H1 (cell line): Measurements from ENCODE around the gene CPHXL2. TPM values are rescaled to one million over a fixed set of nuclear protein-coding genes. Genes with fewer than 3 reads are reported as not detected.

ENCODE experiments used
- CTCF ChIA-PET: fragments of 300-600 bp; sonication (Branson Sonifier 250); formaldehyde crosslinking; loops from one replicate; lab custom pipeline; 2021; ENCODE audit not compliant: partially characterized antibody; lab: Charles Lee
- POLR2A ChIA-PET: fragments of 300-600 bp; sonication (Branson Sonifier 250); formaldehyde crosslinking; loops from one replicate; lab custom pipeline; 2021; ENCODE audit warnings: inconsistent platforms; ENCODE audit not compliant: partially characterized antibody; lab: Charles Lee
- DNase-seq, 2 experiments: peaks; one replicate each; pipeline versions ENCODE4 v3.0.0 to v3.0.0-alpha.2; 2010 to 2022; ENCODE audit warnings: low spot score in 2 of 2, low read depth in 1 of 2, mixed read lengths in 1 of 2
- FAIRE-seq: peaks from 2 replicates; lab custom pipeline; 2011; peaks lifted over from hg19 to GRCh38; lab: Jason Lieb, UNC
- H2AFZ ChIP-seq: 2 replicates; pipeline ENCODE4 v1.8.1; 2012; ENCODE audit warnings: low read length, inconsistent platforms
- H2AK5ac ChIP-seq: 2 replicates; pipeline ENCODE4 v1.6.1; 2013; ENCODE audit warnings: low read depth, low read length
- H2BK120ac ChIP-seq: replicated peaks from 2 replicates; pipeline ENCODE3; 2013; ENCODE audit warnings: low read depth, low read length, inconsistent platforms
- H2BK12ac ChIP-seq: 2 replicates; pipeline ENCODE4 v1.6.1; 2013; ENCODE audit warnings: low read depth, low read length
- H2BK15ac ChIP-seq: 2 replicates; pipeline ENCODE4 v1.6.1; 2013; ENCODE audit warnings: low read length
- H2BK20ac ChIP-seq: 2 replicates; pipeline ENCODE4 v1.6.1; 2013; ENCODE audit warnings: low read length
- H2BK5ac ChIP-seq: 2 replicates; pipeline ENCODE4 v1.6.1; 2013; ENCODE audit warnings: low read depth, low read length
- H3K14ac ChIP-seq: 2 replicates; pipeline ENCODE4 v1.6.1; 2013; ENCODE audit warnings: inconsistent platforms; ENCODE audit not compliant: insufficient read length
- H3K18ac ChIP-seq: 2 replicates; pipeline ENCODE4 v1.6.1; 2013; ENCODE audit warnings: low read length; ENCODE audit errors: extremely low read depth
- H3K23ac ChIP-seq: 2 replicates; pipeline ENCODE4 v1.6.1; 2013; ENCODE audit warnings: inconsistent platforms; ENCODE audit not compliant: insufficient read length
- H3K23me2 ChIP-seq: 2 replicates; pipeline ENCODE4 v1.6.1; 2013; ENCODE audit warnings: low read depth, low read length
- H3K27ac ChIP-seq: 2 replicates; pipeline ENCODE4 v1.6.1; 2011; ENCODE audit warnings: low read depth, low read length, inconsistent platforms
- H3K27me3 ChIP-seq, 4 experiments: replicated peaks in 1 of 4; 1 replicate in 1 of 4; 2 replicates in 3 of 4; pipeline versions ENCODE4 v1.6.1 to v1.8.1; 2011 to 2013; ENCODE audit warnings: low read length in 3 of 4, mild to moderate bottlenecking in 3 of 4, inconsistent platforms in 2 of 4, mixed read lengths in 2 of 4, moderate library complexity in 1 of 4; ENCODE audit not compliant: control insufficient read depth in 3 of 4, insufficient read depth in 3 of 4; ENCODE audit errors: extremely low read depth in 1 of 4
- H3K36me3 ChIP-seq, 4 experiments: 2 replicates each; pipeline versions ENCODE4 v1.6.1 to v1.8.1; 2011 to 2013; ENCODE audit warnings: mild to moderate bottlenecking in 4 of 4, low read length in 3 of 4, moderate library complexity in 2 of 4, control low read depth in 1 of 4, inconsistent platforms in 1 of 4; ENCODE audit not compliant: insufficient read depth in 4 of 4, control insufficient read depth in 2 of 4
- H3K4ac ChIP-seq: replicated peaks from 2 replicates; pipeline ENCODE3; 2013; ENCODE audit warnings: low read length, low read depth, mixed read lengths, inconsistent platforms; ENCODE audit not compliant: insufficient read length
- H3K4me1 ChIP-seq, 4 experiments: replicated peaks in 1 of 4; 1 replicate in 1 of 4; 2 replicates in 3 of 4; pipeline versions ENCODE4 v1.6.1 to v1.8.1; 2011 to 2013; ENCODE audit warnings: low read length in 3 of 4, inconsistent platforms in 2 of 4, mixed read lengths in 1 of 4; ENCODE audit not compliant: insufficient read depth in 4 of 4, control insufficient read depth in 3 of 4
- H3K4me2 ChIP-seq, 2 experiments: 2 replicates each; pipeline versions ENCODE4 v1.6.1 to v1.8.1; 2011 to 2013; ENCODE audit warnings: low read depth in 2 of 2, low read length in 2 of 2, control low read depth in 1 of 2, inconsistent platforms in 1 of 2, mild to moderate bottlenecking in 1 of 2; ENCODE audit not compliant: insufficient read depth in 1 of 2
- H3K4me3 ChIP-seq, 4 experiments: fragments of 200-600, 300-600 bp in 1 of 4; sonication (generic), shearing (Covaris generic), sonication (Bioruptor Twin) in 1 of 4; 2 replicates each; pipeline versions ENCODE4 v1.5.1 to v1.8.1; 2011 to 2016; ENCODE audit warnings: low read length in 4 of 4, low read depth in 3 of 4, control low read depth in 2 of 4, inconsistent platforms in 2 of 4, mild to moderate bottlenecking in 2 of 4, mixed read lengths in 1 of 4, moderate library complexity in 1 of 4; ENCODE audit not compliant: insufficient read depth in 2 of 4; ENCODE audit errors: extremely low read depth in 1 of 4
- H3K56ac ChIP-seq: replicated peaks from 2 replicates; pipeline ENCODE3; 2013; ENCODE audit warnings: low read depth, mild to moderate bottlenecking, mixed read lengths, low read length, inconsistent platforms; ENCODE audit not compliant: insufficient read length
- H3K79me1 ChIP-seq: 2 replicates; pipeline ENCODE4 v1.6.1; 2013; ENCODE audit warnings: low read depth, low read length, control low read depth
- H3K79me2 ChIP-seq, 2 experiments: 2 replicates each; pipeline versions ENCODE4 v1.6.1 to v1.8.1; 2012 to 2013; ENCODE audit warnings: low read length in 2 of 2, mild to moderate bottlenecking in 2 of 2, inconsistent platforms in 1 of 2; ENCODE audit not compliant: insufficient read depth in 2 of 2, control insufficient read depth in 1 of 2
- H3K9ac ChIP-seq, 4 experiments: replicated peaks in 1 of 4; 1 replicate in 1 of 4; 2 replicates in 3 of 4; pipeline versions ENCODE4 v1.6.1 to v1.8.1; 2011 to 2013; ENCODE audit warnings: low read depth in 3 of 4, low read length in 3 of 4, control low read depth in 2 of 4, mild to moderate bottlenecking in 2 of 4, moderate library complexity in 2 of 4, inconsistent platforms in 1 of 4; ENCODE audit errors: extremely low read depth in 1 of 4
- H3K9me3 ChIP-seq, 2 experiments: 2 replicates each; pipeline versions ENCODE4 v1.6.1 to v1.8.1; 2012 to 2013; ENCODE audit warnings: mild to moderate bottlenecking in 2 of 2, moderate library complexity in 2 of 2, control low read depth in 1 of 2, inconsistent platforms in 1 of 2, low read depth in 1 of 2, low read length in 1 of 2, mixed read lengths in 1 of 2; ENCODE audit not compliant: insufficient read depth in 2 of 2
- H4K20me1 ChIP-seq, 2 experiments: replicated peaks in 1 of 2; 2 replicates each; pipeline versions ENCODE3 to v1.8.1; 2011 to 2013; ENCODE audit warnings: inconsistent platforms in 2 of 2, low read length in 2 of 2, mild to moderate bottlenecking in 1 of 2; ENCODE audit not compliant: insufficient read depth in 2 of 2, control insufficient read depth in 1 of 2
- H4K5ac ChIP-seq: 2 replicates; pipeline ENCODE4 v1.6.1; 2013; ENCODE audit warnings: low read length, low read depth, mixed read lengths, inconsistent platforms; ENCODE audit not compliant: insufficient read length
- H4K8ac ChIP-seq: 2 replicates; pipeline ENCODE4 v1.8.0; 2013; ENCODE audit warnings: mild to moderate bottlenecking, moderate library complexity, low read length, inconsistent platforms; ENCODE audit not compliant: insufficient read depth; ENCODE audit errors: extremely low read depth
- H4K91ac ChIP-seq: replicated peaks from 2 replicates; pipeline ENCODE3; 2013; ENCODE audit warnings: low read length, mixed read lengths, inconsistent platforms; ENCODE audit not compliant: insufficient read length
- BCL11A ChIP-seq, 2 experiments: IDR thresholded peaks; one replicate each; pipeline ENCODE4 v1.6.1; 2011; ENCODE audit warnings: low read depth in 2 of 2, low read length in 2 of 2, mild to moderate bottlenecking in 2 of 2
- CHD2 ChIP-seq: IDR thresholded peaks from 2 replicates; pipeline ENCODE4 v1.6.1; 2012; ENCODE audit warnings: low read length, improper control_type of control experiment
- HDAC2 ChIP-seq, 2 experiments: fragments of 300-600 bp in 1 of 2; sonication (generic) in 1 of 2; IDR thresholded peaks; 2 replicates each; pipeline ENCODE4 v1.6.1; 2011 to 2012; ENCODE audit warnings: low read depth in 2 of 2, low read length in 2 of 2, mild to moderate bottlenecking in 2 of 2, moderate library complexity in 2 of 2, borderline replicate concordance in 1 of 2, inconsistent platforms in 1 of 2
- PHF8 ChIP-seq: fragments of 200-600 bp; sonication (generic); conservative IDR thresholded peaks from 2 replicates; pipeline ENCODE4 v1.7.1; 2012; ENCODE audit warnings: low read depth, mild to moderate bottlenecking, inconsistent platforms, low read length, moderate library complexity
- SIX5 ChIP-seq: IDR thresholded peaks from 2 replicates; pipeline ENCODE4 v1.6.1; 2011; ENCODE audit warnings: mild to moderate bottlenecking, low read depth, low read length
- WGBS, 2 experiments: shearing (Covaris generic) in 1 of 2; methylation state at CpG; one replicate each; pipeline versions ENCODE4 v1.1.6 to v1.1.7; 2013 to 2015; ENCODE audit warnings: low lambda C conversion rate in 2 of 2, mixed read lengths in 2 of 2, inconsistent platforms in 1 of 2, low coverage in 1 of 2, missing lambda C conversion rate in 1 of 2; ENCODE audit not compliant: insufficient replicate concordance in 2 of 2, insufficient coverage in 1 of 2, insufficient read length in 1 of 2; ENCODE audit errors: extremely low coverage in 1 of 2, missing lambda C conversion rate in 1 of 2; 5-methylcytosine and 5-hydroxymethylcytosine counted together
- polyA plus RNA-seq, 7 experiments: library from polyadenylated mRNA; depleted of rRNA in 3 of 7; stranded (reverse) in 5 of 7; unstranded in 2 of 7; fragments of >200 nt in 5 of 7; fragments of 200-250 nt in 2 of 7; gene quantifications; 1 replicate in 5 of 7; 2 replicates in 1 of 7; 4 replicates in 1 of 7; pipeline versions ENCODE4 v1.2.1 to v1.2.3, GENCODE V29; 2011 to 2013; ENCODE audit warnings: missing spikeins in 2 of 7, mixed read lengths in 2 of 7
- total RNA-seq: library from RNA; stranded (reverse); fragmentation: NEBNext Ultra II Directional; extraction: Animal tissue kit (Norgen Biotek cat#: 25700); gene quantifications from 2 replicates; pipeline ENCODE4 v1.2.1, GENCODE V29; 2021

The CPHXL2 gene
- total and polyA plus RNA-seq, 2 of the 8 experiments (the other 6 are each of a cell fraction or from before 2014, with no cell fraction given): not detected

- H2BK15ac ChIP-seq: no peak overlapping the region
- peaks cover 0 to 26% (median 12%) of the 10 kb centered on the region in 4 experiments; a peak in 7 of 8 replicates for H3K36me3 ChIP-seq
- H2BK5ac ChIP-seq: no peak overlapping the region
- H3K9me3 ChIP-seq: no peaks in the 10 kb centered on the region
- H3K4me1 ChIP-seq: no peaks in the 10 kb centered on the region
- no peak for FAIRE-seq
- no peaks in the 10 kb centered on the region for H3K27me3 ChIP-seq
- H4K91ac ChIP-seq: no peak overlapping the region
- peaks cover 0 to 2% of the 10 kb centered on the region in 2 experiments for H4K20me1 ChIP-seq
- no peak overlapping the region for H3K9ac ChIP-seq
- no peak overlapping the region for H3K14ac ChIP-seq
- TF ChIP-seq CHD2 (no peak), SIX5 (no peak), HDAC2 (IDR thresholded peaks at IDR 0.05; ENCODE audit: borderline replicate concordance in 1 of 2, low read depth in 2 of 2, low read length in 2 of 2) (no peak), BCL11A (IDR thresholded peaks at IDR 0.05; ENCODE audit: low read depth in 2 of 2, low read length in 2 of 2) (no peak), PHF8 (no peak)
- TF ChIP-seq, all 59 proteins: peak for 0
- Histone ChIP-seq H3K4me2 (no peak overlapping the region), H2BK20ac (no peak overlapping the region), H4K8ac (no peak overlapping the region), H3K23ac (no peak overlapping the region), H3K56ac (no peak overlapping the region), H2AFZ (no peak overlapping the region), H3K79me1 (no peaks in the 10 kb centered on the region), H3K4me3 (no peak overlapping the region), H3K79me2 (no peaks in the 10 kb centered on the region), H2BK120ac (no peak overlapping the region), H3K18ac (no peak overlapping the region), H3K23me2 (no peaks in the 10 kb centered on the region), H2BK12ac (no peak overlapping the region), H3K27ac (no peak overlapping the region), H2AK5ac (no peak overlapping the region), H4K5ac (no peak overlapping the region), H3K4ac (no peak overlapping the region)
- ChIA-PET POLR2A (interaction anchor here (0.8 kb wide), 1 partner anchor 12 kb away, joined by 3 read pairs; the partner anchor contains the start of genes KARS1 and TERF2IP), CTCF (interaction anchor here (0.7 to 1.9 kb wide), 3 partner anchors 12 to 1511 kb away, joined by 3 to 7 read pairs (median 4); no protein-coding TSS in a partner anchor)
- DNase-seq: no peak
- WGBS, 2 experiments: 89% methylated on average over 6 of the region's 6 CpGs; no CpG with 5 or more reads in 1 of the 2 experiments
Observed at GRCh38 chr16:75660321-75660720, 16.5 kb downstream of the CPHXL2 start.
